Common myeloid progenitor, CD34-positive (primary cell): ENCODE measurements around the gene NELL2.

Experiments
- CTCF ChIA-PET: fragments of 350-600 bp; sonication (Branson Sonifier 250); formaldehyde crosslinking; loops from one replicate; lab custom pipeline; 2021; ENCODE audit warnings: antibody characterized with exemption; lab: Charles Lee
- POLR2A ChIA-PET: fragments of 350-600 bp; sonication (Branson Sonifier 250); formaldehyde crosslinking; loops from one replicate; lab custom pipeline; 2021; ENCODE audit warnings: antibody characterized with exemption; lab: Charles Lee
- DNase-seq, 3 donors: peaks; one replicate each; pipeline versions ENCODE4 v3.0.0 to v3.0.0-alpha.2; 2013
- H3K27ac ChIP-seq, 2 experiments: 1 replicate in 1 of 2; 2 replicates in 1 of 2; pipeline ENCODE4 v1.7.0; 2013; ENCODE audit warnings: inconsistent platforms in 2 of 2, low read length in 2 of 2, mild to moderate bottlenecking in 2 of 2, low read depth in 1 of 2, moderate library complexity in 1 of 2; ENCODE audit not compliant: severe bottlenecking in 2 of 2, insufficient read depth in 1 of 2, poor library complexity in 1 of 2
- H3K27me3 ChIP-seq, 5 experiments: replicated peaks in 2 of 5; 1 replicate in 3 of 5; 2 replicates in 2 of 5; pipeline versions ENCODE4 v1.6.1 to v1.7.0; 2013; ENCODE audit warnings: low read length in 4 of 5, mild to moderate bottlenecking in 2 of 5, moderate library complexity in 2 of 5, inconsistent platforms in 1 of 5; ENCODE audit not compliant: insufficient read depth in 5 of 5, control insufficient read depth in 4 of 5
- H3K36me3 ChIP-seq, 4 experiments: 1 replicate in 2 of 4; 2 replicates in 2 of 4; pipeline versions ENCODE4 v1.6.1 to v1.7.0; 2013; ENCODE audit warnings: low read length in 3 of 4, control low read depth in 1 of 4, mild to moderate bottlenecking in 1 of 4; ENCODE audit not compliant: control insufficient read depth in 4 of 4, insufficient read depth in 4 of 4
- H3K4me1 ChIP-seq, 4 experiments: 1 replicate in 3 of 4; 2 replicates in 1 of 4; pipeline versions ENCODE4 v1.6.1 to v1.7.1; 2013; ENCODE audit warnings: low read length in 3 of 4, mild to moderate bottlenecking in 3 of 4, control low read depth in 1 of 4, inconsistent platforms in 1 of 4, moderate library complexity in 1 of 4; ENCODE audit not compliant: control insufficient read depth in 4 of 4, insufficient read depth in 4 of 4; ENCODE audit errors: control extremely low read depth in 1 of 4
- H3K4me3 ChIP-seq, 7 experiments: 1 replicate in 4 of 7; 2 replicates in 3 of 7; pipeline versions ENCODE4 v1.5.1 to v1.7.0; 2013; ENCODE audit warnings: mild to moderate bottlenecking in 7 of 7, low read length in 6 of 7, moderate library complexity in 6 of 7, inconsistent platforms in 2 of 7, low read depth in 2 of 7, control low read depth in 1 of 7; ENCODE audit not compliant: insufficient read depth in 4 of 7, control insufficient read depth in 1 of 7; ENCODE audit errors: extremely low read depth in 1 of 7
- H3K9me3 ChIP-seq, 5 experiments: 1 replicate in 4 of 5; 2 replicates in 1 of 5; pipeline versions ENCODE4 v1.6.1 to v1.7.1; 2013; ENCODE audit warnings: low read length in 4 of 5, mild to moderate bottlenecking in 2 of 5, inconsistent platforms in 1 of 5, low read depth in 1 of 5, moderate library complexity in 1 of 5; ENCODE audit not compliant: control insufficient read depth in 4 of 5, insufficient read depth in 2 of 5; ENCODE audit errors: control extremely low read depth in 1 of 5
- WGBS: methylation state at CpG from one replicate; pipeline ENCODE4 v1.1.5; 2013; ENCODE audit not compliant: insufficient coverage; 5-methylcytosine and 5-hydroxymethylcytosine counted together

The NELL2 gene

DNA sequence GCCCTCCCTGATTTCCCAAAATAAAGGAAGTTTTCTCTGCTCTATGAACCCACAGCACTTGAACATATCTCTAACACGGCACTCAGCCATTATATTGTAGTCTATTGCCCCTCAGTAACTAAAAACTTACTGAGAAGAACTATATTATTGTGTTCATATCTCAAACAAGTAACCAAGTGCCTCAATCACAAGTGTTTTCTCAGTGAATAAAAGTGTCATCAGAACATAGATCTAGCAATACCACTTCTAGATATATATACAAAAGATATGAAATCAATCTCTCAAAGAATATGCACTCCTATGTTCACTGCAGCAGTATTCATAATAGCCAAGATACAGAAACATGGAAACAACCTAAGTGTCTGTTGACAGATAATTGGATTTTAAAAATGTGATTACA is 138.1 kb downstream of the NELL2 start:
- Histone ChIP-seq H3K4me1 (no peaks in the 10 kb centered on the region), H3K9me3 (peaks cover 0 to 6% (median 2%) of the 10 kb centered on the region in 5 experiments), H3K27ac (no peak overlapping the region), H3K27me3 (no peaks in the 10 kb centered on the region), H3K36me3 (no peaks in the 10 kb centered on the region), H3K4me3 (no peak overlapping the region)
- WGBS: no CpG with 5 or more reads among the region's 1 CpG
- no peak for DNase-seq
- CTCF ChIA-PET: no interaction called here
- POLR2A ChIA-PET: no interaction called here

DNA sequence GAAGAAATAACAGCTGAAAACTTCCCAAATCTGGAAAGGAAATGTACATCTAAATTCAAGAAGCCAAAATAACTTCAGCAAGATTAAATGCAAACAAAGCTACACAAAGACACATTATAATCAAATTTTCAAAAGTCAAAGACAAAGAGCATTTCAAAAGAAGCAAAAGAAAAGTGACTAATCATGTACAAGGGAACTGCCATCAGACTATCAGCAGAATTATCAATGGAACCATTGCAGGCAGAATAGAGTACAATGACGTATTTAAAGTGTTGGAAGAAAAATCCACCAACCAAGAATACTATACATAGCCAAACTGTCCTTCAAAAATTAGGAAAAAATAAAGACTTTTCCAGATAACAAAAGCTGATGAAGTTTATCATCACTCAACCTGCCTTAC is 147.5 kb downstream of the NELL2 start:
- POLR2A ChIA-PET: no interaction called here
- Histone ChIP-seq H3K9me3 (peaks cover 0 to 9% (median 0%) of the 10 kb centered on the region in 5 experiments), H3K4me3 (no peak overlapping the region), H3K27me3 (no peaks in the 10 kb centered on the region), H3K27ac (no peak overlapping the region), H3K36me3 (no peaks in the 10 kb centered on the region), H3K4me1 (no peaks in the 10 kb centered on the region)
- DNase-seq: no peak
- CTCF ChIA-PET: interaction anchor here (1.2 kb wide), 1 partner anchor 25 kb away, joined by 3 read pairs; no protein-coding TSS in a partner anchor
- no CpG with 5 or more reads among the region's 1 CpG for WGBS

DNA sequence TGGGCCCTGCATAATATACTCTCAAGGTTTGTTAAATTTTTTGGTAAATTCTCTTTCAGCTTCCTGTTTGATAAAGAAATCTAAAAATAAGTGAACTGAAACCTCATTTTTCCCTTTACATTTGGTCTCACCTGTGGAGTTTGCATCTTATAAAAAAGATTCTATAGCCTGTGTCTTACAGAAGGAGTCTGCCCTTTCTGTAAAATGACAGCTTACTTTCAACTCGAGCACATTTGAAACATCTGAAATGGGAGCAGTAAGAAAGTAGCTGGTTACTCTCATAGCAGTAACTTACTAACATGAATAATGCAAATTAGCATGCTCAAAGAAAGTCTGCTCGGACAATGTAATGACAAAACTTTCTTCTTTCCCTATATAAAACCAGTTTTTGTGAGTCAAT is 155.8 kb downstream of the NELL2 start:
- ChIA-PET POLR2A (no interaction called here), CTCF (no interaction called here)
- Histone ChIP-seq H3K36me3 (no peaks in the 10 kb centered on the region), H3K4me3 (no peak overlapping the region), H3K27me3 (no peaks in the 10 kb centered on the region), H3K27ac (no peak overlapping the region), H3K9me3 (peaks cover 0 to 3% (median 0%) of the 10 kb centered on the region in 5 experiments), H3K4me1 (no peaks in the 10 kb centered on the region)
- 80% methylated on average over 1 of the region's 2 CpGs for WGBS
- DNase-seq: no peak

DNA sequence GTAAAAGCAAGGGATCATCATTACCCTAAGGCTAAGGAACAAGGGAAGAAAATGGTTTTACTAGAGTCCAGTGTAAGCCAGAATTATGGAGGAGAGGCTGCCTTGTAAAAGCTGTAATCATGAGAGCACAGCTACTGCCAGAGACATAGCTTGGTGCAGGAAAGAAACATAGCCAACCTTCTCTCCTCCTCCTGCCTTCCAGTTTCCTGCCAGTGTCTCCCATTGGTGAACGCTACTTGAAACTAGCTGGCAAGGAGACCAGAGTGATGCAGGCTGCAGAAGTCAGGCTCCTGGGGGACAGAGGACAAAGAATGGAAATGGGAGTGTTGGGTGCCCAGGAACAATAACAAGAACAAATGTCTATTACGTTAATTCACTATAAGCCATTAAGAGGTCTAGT is 158.5 kb downstream of the NELL2 start:
- POLR2A ChIA-PET: no interaction called here
- Histone ChIP-seq H3K27ac (no peak overlapping the region), H3K36me3 (no peaks in the 10 kb centered on the region), H3K4me3 (no peak overlapping the region), H3K9me3 (no peaks in the 10 kb centered on the region), H3K4me1 (no peaks in the 10 kb centered on the region), H3K27me3 (no peaks in the 10 kb centered on the region)
- WGBS: no CpG with 5 or more reads among the region's 2 CpGs
- CTCF ChIA-PET: no interaction called here
- no peak for DNase-seq

DNA sequence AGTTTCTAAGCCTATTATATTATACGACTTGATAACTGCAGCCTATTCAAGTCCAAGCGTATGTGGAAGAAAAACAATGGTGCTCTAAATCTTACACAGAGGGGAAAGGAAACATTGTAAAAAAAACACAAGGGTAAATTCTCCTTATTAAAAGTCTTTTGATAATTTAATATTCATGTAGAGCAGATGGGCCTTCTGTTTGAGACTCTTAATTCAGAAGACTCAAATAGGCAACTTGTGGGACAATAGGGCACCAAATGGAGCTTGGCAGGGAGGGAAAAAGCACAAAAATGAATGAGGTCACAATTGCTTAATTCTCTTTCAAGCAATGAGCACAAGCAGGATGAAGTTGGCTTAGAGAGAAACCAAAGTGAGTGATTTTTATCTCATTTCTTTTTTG is 159.4 kb downstream of the NELL2 start:
- Histone ChIP-seq H3K27me3 (no peaks in the 10 kb centered on the region), H3K4me1 (no peaks in the 10 kb centered on the region), H3K9me3 (no peaks in the 10 kb centered on the region), H3K27ac (no peak overlapping the region), H3K36me3 (no peaks in the 10 kb centered on the region), H3K4me3 (no peak overlapping the region)
- whole genome bisulfite sequencing: no CpG with 5 or more reads among the region's 2 CpGs
- ChIA-PET CTCF (no interaction called here), POLR2A (no interaction called here)
- no peak for DNase-seq

DNA sequence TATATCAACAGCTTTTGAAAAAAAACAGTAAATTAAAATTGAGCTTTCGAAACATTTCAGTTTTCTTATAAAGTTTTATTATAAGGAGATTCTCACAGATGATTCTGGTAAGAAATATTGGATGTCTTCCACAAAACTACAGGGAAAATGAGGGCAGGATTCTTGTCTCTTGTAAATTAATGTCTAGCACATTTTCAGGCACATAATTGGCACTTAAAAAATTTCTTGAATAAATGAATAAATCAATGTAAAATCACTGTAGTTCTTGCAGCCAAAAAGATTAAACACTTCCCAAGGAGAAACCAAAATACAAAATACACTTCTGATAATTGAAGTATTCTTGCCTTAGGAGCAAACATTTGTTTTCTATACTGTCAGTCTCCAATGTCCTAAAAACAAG is 164.4 kb downstream of the NELL2 start:
- Histone ChIP-seq H3K27ac (no peak overlapping the region), H3K4me3 (no peak overlapping the region), H3K9me3 (no peaks in the 10 kb centered on the region), H3K36me3 (no peaks in the 10 kb centered on the region), H3K27me3 (no peaks in the 10 kb centered on the region), H3K4me1 (no peaks in the 10 kb centered on the region)
- CTCF ChIA-PET: no interaction called here
- no peak for DNase-seq
- WGBS: no CpG with 5 or more reads among the region's 1 CpG
- POLR2A ChIA-PET: no interaction called here

DNA sequence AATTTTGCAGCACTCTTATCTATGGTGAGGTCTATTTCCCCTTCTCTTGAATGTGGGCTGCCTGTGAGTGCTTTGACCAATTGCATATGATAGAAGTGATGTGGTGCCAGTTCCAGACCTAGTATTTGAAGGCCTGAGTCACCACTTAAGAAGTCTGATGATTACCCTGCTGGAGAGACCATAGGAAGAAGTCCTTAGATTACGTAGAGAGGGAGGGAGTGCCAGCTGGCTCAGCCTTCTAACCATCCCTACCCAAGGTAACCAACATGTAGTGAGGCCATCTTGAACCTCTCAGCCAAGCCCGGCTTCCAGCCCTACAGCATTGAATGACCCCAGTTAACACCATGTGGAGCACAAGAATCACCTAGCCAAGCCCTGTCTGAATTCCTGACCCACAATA is 166.9 kb downstream of the NELL2 start:
- WGBS: 94% methylated on average over 2 of the region's 2 CpGs
- Histone ChIP-seq H3K4me3 (no peak overlapping the region), H3K27ac (no peak overlapping the region), H3K9me3 (no peaks in the 10 kb centered on the region), H3K4me1 (no peaks in the 10 kb centered on the region), H3K27me3 (no peaks in the 10 kb centered on the region), H3K36me3 (no peaks in the 10 kb centered on the region)
- DNase-seq: no peak
- ChIA-PET CTCF (no interaction called here), POLR2A (no interaction called here)
